NT2/D1 (cell line): ENCODE results near the gene OR11H12.
"Not testable (repeated sequence)": the region's sequence is repeated elsewhere in the genome, so short reads cannot be mapped to it uniquely, and the experiment has no call there.

ENCODE experiments used
- DNase-seq: peaks from one replicate; pipeline ENCODE4 v3.0.0-alpha.2; 2011; ENCODE audit warnings: low read depth, low spot score
- H3K27me3 ChIP-seq: 2 replicates; pipeline ENCODE4 v1.6.0; 2011; ENCODE audit warnings: mild to moderate bottlenecking; ENCODE audit not compliant: insufficient read length, insufficient read depth
- H3K36me3 ChIP-seq: 2 replicates; pipeline ENCODE4 v1.6.1; 2011; ENCODE audit warnings: mild to moderate bottlenecking, low read length, mixed read lengths; ENCODE audit not compliant: insufficient read depth, insufficient read length
- H3K4me1 ChIP-seq: 2 replicates; pipeline ENCODE4 v1.5.1; 2011; ENCODE audit not compliant: insufficient read depth, insufficient read length
- H3K4me3 ChIP-seq: 2 replicates; pipeline ENCODE4 v1.5.1; 2011; ENCODE audit warnings: low read depth; ENCODE audit not compliant: insufficient read length
- H3K9ac ChIP-seq: 2 replicates; pipeline ENCODE4 v1.6.0; 2011; ENCODE audit warnings: low read depth; ENCODE audit not compliant: insufficient read length
- H3K9me3 ChIP-seq: 2 replicates; pipeline ENCODE4 v1.5.1; 2011; ENCODE audit warnings: mild to moderate bottlenecking, low read length; ENCODE audit not compliant: insufficient read depth

The OR11H12 gene

DNA sequence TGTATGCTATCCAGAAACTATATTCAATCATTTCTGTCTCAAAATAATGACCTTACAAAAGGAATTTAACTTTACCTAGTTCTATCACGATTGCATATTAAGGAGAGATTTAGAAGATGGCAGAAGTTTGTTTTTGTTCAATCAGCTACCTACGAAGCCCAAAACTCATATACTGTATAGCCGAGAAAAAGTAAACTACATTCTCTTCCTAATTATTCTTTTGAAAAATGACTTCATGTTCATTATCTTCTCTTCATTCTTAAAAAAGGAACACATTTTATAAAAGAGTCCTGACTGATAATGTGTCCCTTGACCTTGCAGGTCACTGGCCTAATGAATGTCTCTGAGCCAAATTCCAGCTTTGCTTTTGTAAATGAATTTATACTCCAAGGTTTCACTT lies at the start of gene OR11H12:
Gene OR11H12, plus strand, starts transcription at position 301 of the 400 bp plus-strand sequence. Its CDS starts 0 bp downstream, at position 301.
- H3K9me3 ChIP-seq, H3K4me1 ChIP-seq, H3K4me3 ChIP-seq, H3K36me3 ChIP-seq, H3K27me3 ChIP-seq, DNase-seq, H3K9ac ChIP-seq: not testable (repeated sequence)

DNA sequence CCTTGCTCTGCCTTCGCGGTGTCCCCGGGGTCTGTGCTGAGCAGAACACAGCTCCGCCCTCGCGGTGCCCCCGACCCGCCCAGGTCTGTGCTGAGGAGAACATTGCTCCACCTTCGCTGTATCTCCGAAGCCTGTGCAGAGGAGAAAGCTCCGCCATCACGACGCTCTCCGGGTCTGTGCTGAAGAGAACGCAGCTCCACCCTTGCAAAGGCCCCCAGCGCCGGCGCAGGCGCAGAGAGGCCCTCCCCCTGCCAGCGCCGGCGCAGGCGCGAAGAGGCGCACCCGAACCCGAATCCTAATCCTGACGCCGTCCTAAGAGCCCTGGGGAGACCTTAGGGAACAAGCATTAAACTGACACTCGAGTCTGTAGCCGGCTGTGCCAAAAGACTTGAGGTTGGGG lies 18.0 kb upstream of the OR11H12 start:
- not testable (repeated sequence) for H3K27me3 ChIP-seq, DNase-seq, H3K9ac ChIP-seq, H3K4me3 ChIP-seq, H3K4me1 ChIP-seq, H3K36me3 ChIP-seq, H3K9me3 ChIP-seq

GRCh38 chr14:18626610-18627213 lies 25.8 kb downstream of the OR11H12 start:
- not testable (repeated sequence) for H3K4me1 ChIP-seq, H3K9ac ChIP-seq, DNase-seq, H3K9me3 ChIP-seq, H3K36me3 ChIP-seq, H3K27me3 ChIP-seq, H3K4me3 ChIP-seq

GRCh38 chr14:18636066-18636465 lies 35.1 kb downstream of the OR11H12 start:
- not testable (repeated sequence) for H3K4me3 ChIP-seq, H3K9ac ChIP-seq, H3K36me3 ChIP-seq, H3K4me1 ChIP-seq, H3K27me3 ChIP-seq, H3K9me3 ChIP-seq, DNase-seq

- H3K4me1 ChIP-seq, DNase-seq, H3K9me3 ChIP-seq, H3K4me3 ChIP-seq, H3K36me3 ChIP-seq, H3K9ac ChIP-seq, H3K27me3 ChIP-seq: not testable (repeated sequence)
Measured at GRCh38 chr14:18638032-18638431, 37.1 kb downstream of the OR11H12 start.

DNA sequence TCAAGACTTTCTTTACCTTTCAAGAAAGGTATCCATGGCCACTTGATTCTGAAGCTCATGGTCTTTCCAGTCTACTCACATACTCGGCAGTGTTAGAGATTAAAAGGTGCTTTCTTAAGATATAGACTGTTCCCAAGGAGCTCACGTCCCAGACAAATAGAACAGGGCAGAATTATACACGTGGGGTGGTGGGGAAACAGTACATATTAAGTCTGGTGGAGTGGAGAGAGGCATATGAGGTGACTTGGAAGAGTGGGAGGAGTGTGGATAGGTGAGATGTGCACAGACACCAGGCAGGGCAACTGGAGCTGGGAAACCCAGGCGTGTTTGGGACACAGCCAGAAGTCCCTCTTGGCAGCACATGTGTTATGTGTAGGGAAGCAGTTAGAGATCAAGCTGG lies 37.9 kb downstream of the OR11H12 start:
- H3K4me1 ChIP-seq, H3K9me3 ChIP-seq, DNase-seq, H3K4me3 ChIP-seq, H3K36me3 ChIP-seq, H3K27me3 ChIP-seq, H3K9ac ChIP-seq: not testable (repeated sequence)

DNA sequence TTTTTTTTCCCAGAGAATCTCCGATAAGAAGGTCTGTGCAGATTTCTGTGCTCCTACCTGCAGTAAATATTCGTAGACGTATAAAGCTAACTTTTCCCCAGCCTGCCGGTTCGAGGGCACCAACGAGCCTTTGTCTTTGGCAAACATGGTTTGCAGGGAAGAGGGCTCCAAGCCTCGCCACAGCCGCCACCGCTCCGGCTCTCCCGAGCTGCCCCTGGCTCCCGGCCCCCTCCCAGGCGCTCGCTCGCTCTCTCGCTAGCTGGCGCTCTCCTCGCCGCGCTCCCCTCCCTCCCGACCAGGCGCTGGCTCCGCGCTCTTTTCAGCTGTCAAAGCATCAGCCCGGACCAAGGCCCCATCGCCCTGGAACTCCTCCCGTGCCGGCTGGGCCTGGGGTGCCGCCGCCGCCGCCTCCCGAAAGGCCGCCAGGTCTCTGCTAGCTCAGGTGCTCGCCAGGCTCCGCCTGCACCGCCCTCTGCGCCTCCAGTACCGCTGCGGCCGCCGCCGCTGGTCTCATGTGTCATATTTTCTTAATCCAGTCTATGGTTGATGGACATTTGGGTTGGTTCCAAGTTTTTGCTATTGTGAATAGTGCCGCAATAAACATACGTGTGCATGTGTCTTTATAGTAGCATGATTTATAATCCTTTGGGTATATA lies 45.3 kb downstream of the OR11H12 start:
- not testable (repeated sequence) for H3K27me3 ChIP-seq, H3K9me3 ChIP-seq, H3K4me1 ChIP-seq, H3K36me3 ChIP-seq, H3K4me3 ChIP-seq, H3K9ac ChIP-seq
- DNase-seq: peak; percentile 23
